ENCODE results near the gene RAD50.
"Not testable (repeated sequence)": the region's sequence is repeated elsewhere in the genome, so short reads cannot be mapped to it uniquely, and the experiment has no call there.

The RAD50 gene

DNA sequence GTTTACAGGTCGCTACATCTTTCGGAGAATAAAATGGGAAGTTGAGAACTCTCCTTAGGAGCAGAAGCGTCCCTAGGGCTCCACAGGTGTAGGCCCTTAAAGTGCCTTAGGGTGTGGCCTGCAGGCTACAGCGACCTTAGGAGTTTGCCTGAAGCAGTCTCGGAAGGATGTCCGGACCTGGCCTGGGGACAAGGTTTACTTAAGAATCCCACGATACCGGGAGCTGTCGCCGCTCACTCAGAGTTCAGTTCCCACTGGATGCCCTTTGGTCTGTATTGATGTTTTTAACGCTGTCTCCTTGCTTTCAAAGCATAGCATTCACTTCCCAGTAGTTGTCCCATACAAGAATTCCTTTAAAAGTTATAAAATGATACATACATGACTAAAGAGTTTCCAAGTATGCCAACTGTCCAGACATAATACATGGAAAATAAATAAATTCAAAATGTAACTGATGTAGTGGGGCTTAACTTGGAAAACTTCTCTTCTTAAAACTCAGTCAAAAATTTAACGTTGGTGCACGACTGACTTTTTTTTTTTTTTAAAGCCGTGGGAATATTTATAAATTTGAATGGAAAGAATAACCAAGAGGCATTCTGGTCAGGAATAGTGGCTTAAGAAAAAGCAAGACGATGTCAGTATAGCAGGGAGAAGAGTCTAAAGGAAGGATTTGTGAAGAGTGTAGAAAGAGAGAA, 848 bp downstream of the RAD50 start:
- DNase-seq (ENCODE audit: low read depth), result peak; percentile 19

DNA sequence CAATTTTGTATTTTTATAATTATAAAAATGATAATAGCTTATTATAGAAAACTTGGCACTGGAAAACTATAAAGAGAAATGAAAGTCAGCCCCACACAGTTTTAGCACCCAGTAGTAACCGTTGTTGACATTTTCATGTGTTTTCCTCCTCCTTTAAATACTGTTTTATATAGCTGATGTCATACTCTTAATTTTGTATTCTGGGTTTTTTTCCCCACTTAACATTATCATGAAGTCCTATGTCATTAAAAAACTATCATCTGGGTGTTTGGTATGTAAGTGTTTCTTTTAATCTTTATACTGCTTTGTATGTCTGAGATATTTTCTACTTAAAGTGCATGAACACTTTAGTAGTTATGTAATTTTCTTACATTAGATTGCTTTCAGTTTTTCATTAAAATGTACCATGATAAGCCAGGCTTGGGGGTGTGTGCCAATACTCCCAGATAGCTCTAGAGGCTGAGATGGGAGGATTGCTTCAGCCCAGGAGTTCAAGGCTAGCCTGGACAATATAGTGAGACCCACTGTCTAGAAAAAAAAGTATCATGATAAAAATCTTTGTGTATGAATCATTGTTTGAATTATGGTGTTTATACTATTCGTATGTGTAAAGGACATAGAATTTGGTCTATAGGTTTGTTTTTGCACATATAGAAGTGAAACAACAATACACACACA, 2.7 kb downstream of the RAD50 start:
- DNase-seq (ENCODE audit: low read depth), result no peak

DNA sequence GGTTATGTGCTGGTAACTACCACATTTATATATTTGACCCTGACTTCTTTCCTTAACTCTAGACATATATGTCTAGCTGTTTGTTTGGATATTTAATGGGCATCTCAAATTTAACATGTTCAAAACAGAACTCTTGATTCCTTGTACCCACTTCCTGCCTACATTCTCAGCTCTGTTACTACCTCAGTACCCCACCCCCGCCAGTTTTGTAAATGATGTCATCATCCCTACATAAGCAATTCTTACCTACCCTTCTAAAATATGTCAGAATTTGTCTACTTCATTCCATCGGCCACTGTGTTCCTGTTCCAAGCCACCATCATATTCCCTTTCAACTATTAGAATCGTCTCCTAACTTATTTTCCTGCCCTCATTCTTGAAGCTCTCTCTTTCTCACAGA, 4.8 kb downstream of the RAD50 start:
- DNase-seq (ENCODE audit: low read depth), result no peak

- DNase-seq (ENCODE audit: low read depth), result not testable (repeated sequence)
Measured at GRCh38 chr5:132564555-132564954, 7.8 kb downstream of the RAD50 start.

GRCh38 chr5:132566657-132567056, 9.9 kb downstream of the RAD50 start:
- DNase-seq (ENCODE audit: low read depth), result no peak

DNA sequence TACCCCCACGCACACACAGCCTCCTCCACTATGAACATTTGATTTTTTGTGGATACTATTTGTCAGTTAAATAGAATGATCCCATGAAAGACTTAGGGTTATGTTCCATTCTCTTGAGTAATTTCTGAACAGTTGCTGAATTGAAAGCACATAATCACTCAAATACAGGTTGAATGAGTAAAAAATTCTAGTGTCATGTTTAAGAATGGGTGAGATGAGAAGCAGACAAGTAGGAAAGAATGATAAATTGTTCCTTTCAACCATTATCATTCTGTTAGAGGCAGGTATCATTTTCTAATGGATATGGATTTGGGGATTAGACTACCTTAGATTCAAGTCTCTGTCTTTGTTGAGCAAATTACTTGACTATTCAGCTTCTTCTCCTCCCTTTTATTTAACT, 19.3 kb downstream of the RAD50 start:
- no peak for DNase-seq (ENCODE audit: low read depth)

DNA sequence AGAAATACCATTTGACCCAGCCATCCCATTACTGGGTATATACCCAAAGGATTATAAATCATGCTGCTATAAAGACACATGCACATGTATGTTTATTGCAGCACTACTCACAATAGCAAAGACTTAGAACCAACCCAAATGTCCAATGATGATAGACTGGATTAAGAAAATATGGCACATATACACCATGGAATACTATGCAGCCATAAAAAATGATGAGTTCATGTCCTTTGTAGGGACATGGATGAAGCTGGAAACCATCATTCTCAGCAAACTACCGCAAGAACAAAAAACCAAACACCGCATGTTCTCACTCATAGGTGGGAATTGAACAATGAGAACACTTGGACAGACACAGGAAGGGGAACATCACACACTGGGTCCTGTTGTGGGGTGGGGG, 27.8 kb downstream of the RAD50 start:
- not testable (repeated sequence) for DNase-seq (ENCODE audit: low read depth)

DNA sequence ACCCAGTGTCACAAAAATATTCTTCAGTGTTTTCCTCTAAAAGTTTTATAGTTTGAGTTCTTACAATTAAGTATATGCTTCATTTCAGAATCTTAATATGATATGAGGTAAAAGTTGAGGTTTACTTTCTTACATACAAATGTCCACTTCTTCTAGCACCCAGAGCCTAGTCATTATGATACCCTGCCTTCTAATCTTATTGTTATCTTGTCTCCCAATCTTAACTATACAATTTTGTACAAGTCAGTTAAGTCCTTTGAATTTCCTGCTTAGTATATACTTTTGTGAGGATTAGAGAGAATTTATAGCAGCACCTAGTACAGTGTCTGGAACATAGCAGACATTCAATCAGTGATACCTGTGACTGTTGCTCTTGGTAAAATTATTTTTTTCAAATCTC, 29.3 kb downstream of the RAD50 start:
- no peak for DNase-seq (ENCODE audit: low read depth)

- DNase-seq (ENCODE audit: low read depth), result no peak
Measured at GRCh38 chr5:132589467-132589866, 32.7 kb downstream of the RAD50 start.

GRCh38 chr5:132591145-132591544, 34.4 kb downstream of the RAD50 start:
- no peak for DNase-seq (ENCODE audit: low read depth)

- DNase-seq (ENCODE audit: low read depth), result no peak
Measured at GRCh38 chr5:132592521-132592920, 35.7 kb downstream of the RAD50 start.

GRCh38 chr5:132594170-132594569, 37.4 kb downstream of the RAD50 start:
- no peak for DNase-seq (ENCODE audit: low read depth)

- no peak for DNase-seq (ENCODE audit: low read depth)
Measured at GRCh38 chr5:132595624-132596023, 38.8 kb downstream of the RAD50 start.

GRCh38 chr5:132601071-132601728, 44.4 kb downstream of the RAD50 start:
- no peak for DNase-seq (ENCODE audit: low read depth)

DNA sequence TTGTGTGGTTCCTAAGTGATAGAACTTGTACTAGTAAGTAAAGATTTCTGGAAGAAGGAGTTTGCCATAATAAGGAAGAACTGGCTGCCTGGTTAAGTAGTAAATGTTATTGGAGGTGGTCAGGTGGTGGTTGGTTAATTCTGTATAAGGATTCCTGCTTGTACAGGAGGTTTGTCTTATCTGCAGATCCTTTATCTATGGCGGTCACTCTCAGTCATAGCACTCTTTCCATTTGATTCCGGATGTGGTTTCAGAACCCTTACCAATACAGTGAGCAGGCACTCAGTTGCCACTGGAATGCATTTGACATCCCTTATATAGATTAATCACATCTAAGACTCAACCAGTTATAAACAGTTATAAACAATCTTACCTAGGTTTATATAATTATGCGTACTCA, 50.3 kb downstream of the RAD50 start:
- no peak for DNase-seq (ENCODE audit: low read depth)

DNA sequence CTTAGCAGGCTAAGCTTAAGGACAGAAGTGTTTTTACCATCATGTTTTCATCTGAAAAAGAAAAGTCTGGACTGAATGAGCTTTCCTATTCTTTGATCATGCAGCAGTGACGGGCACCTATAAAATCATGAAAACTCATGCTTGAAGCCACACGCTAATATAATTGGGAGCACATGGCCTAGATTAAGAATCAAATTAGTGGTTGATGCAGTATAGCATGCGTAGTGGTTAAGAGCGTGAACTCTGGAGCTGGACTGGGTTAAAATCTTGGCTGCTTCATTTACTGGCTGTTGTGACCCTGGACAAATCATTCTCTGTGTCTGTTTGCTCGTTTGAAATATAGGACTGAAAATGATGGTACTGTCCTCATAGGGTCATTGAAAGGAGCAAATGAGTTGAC, 51.3 kb downstream of the RAD50 start:
- no peak for DNase-seq (ENCODE audit: low read depth)

- DNase-seq (ENCODE audit: low read depth), result no peak
Measured at GRCh38 chr5:132611965-132612364, 55.2 kb downstream of the RAD50 start.

DNA sequence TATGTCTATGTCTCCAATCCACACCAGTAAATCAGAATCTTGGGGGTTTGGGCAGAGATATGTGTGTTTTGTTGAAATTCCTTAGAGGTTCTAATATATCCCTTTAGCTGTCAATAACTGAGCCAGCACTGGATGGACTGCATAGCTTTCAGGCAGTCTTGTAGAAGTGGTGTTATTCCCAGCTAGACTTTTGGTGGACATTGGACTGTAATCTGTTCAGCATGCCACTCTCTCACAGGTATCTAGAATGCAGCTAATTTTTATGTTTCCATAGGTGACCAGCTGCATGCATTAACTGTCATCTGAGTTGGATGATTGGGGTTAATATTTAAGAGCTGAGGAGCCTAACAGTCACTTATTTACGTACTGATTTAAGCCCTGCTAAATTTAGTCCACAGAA, 56.1 kb downstream of the RAD50 start:
- no peak for DNase-seq (ENCODE audit: low read depth)

DNA sequence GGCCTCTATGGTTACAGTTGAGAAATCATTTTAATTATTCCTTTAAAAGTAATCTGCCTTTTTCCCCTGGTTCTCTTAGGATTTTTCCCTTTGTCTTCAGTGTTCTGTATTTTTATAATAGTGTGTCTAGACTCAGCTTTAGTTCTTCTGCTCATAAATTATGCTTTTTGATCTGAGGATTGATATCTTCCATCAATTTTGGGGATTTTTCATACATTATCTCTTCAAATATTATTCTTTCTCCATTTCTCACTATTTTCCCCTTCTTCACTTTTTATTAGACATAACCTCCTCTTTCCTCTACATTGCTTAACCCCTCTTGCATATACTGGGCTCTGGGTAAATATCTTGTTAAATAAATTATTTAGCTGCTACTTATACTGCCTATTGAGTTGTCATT, 64.9 kb downstream of the RAD50 start:
- no peak for DNase-seq (ENCODE audit: low read depth)

DNA sequence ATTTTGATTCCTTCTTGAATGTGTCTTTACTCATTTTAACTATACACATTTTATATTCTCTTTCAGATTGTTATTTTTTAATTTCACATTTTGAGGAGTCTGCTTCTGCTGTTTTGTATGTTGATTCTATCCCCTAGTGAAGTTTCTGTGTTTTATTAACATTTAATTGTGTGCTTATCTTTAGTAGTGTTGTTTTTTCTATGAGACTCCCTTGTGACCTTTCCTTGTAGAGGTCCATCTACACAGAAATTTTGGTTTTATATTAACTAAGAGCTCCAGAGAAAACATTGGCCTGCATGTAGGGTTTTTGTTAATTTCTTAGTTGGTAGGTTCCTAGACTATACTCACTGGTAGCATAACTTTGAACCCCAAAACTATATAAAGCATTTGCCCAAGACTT, 65.8 kb downstream of the RAD50 start:
- DNase-seq (ENCODE audit: low read depth), result no peak

- no peak for DNase-seq (ENCODE audit: low read depth)
Measured at GRCh38 chr5:132627470-132627869, 70.7 kb downstream of the RAD50 start.

- DNase-seq (ENCODE audit: low read depth), result no peak
Measured at GRCh38 chr5:132628814-132629213, 72.0 kb downstream of the RAD50 start.

DNA sequence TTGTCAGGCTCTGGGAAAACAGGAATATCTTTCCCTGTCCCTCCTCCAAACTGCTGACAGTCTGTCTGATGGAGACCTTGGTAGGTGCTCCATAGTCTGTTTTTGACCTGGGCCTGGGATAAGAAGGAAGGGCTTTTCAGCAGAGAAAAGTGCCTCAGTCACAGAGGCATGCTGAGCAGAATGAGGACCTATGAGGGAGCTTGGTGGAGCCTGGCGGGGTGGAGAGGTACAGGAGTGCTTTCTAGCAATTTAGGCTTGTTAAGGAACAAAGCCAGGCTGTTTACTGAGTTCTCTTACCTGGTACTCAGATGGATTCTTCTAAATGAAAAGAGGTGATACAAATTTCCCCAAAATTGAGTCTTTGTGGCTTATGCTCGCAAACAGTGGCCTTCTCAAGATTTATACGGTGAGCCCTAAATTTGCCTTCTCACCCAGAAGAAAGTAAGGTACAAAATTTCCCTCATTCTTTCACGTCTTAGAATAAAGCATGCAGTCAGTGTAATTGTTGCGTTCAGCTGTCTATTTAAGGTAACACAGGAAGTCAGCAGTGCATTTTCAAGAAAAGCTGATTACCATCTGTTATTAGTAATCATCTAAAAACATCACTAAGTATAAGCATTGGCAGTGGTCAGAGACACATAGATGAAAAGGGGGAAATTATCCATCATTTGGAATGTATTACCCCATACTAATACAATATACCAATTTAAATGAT, 72.6 kb downstream of the RAD50 start:
- no peak for DNase-seq (ENCODE audit: low read depth)

Data from activated T-cell treated with anti-CD3 and anti-CD28 coated beads for 24 hours (primary cell).